NCI-H128 (cell line): ENCODE data around the gene RSBN1L.

Experiments
- DNase-seq: peaks from one replicate; lab custom pipeline; 2025; ENCODE audit not compliant: unreplicated experiment; lab: John Stamatoyannopoulos, UW

RSBN1L gene

DNA sequence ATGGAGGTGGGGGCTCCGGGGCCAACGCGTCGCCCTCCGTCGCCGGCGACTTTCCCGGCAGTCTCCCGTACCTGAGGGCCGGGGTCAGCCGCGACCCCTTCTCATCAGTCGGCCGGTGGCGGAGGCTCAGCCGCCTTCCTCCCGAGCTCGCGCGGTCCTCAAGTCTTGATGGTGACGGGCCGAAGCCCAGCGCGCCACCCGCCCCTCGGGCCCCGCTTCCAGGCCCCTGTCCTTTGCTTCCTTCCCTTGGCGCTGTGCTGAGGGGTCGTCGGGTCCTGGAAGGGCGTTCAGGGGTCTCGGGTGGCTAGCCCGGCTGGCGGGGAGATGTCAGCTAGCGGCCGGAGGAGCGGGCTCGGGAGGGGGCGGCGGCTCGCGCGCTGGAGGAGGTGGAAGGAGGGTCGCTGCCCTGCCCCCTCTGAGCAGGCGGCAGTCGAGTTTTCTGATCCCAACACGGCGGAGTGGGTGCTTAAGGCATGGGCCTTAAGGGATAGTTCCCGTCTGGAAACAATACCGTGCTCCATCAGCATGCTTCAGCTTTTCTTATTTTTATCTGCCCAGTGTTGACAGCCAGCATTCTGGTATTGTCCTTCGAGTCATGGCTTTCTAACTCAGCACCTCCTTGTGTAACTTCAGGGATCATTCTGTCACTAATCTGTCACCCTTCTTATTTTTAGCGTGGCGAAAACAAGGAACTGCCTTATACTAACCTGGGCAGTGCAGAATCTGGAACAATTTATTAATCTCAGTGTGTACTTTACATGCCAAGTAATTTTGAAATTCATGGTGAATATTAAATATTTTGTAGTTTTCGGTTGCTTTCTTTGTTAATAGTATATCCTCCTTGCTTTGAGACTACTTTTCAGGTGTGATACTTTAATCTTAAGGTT, 103.1 kb downstream of the RSBN1L start:
- no peak for DNase-seq

- DNase-seq: no peak
Observed at GRCh38 chr7:77800158-77800557, 103.9 kb downstream of the RSBN1L start.

DNA sequence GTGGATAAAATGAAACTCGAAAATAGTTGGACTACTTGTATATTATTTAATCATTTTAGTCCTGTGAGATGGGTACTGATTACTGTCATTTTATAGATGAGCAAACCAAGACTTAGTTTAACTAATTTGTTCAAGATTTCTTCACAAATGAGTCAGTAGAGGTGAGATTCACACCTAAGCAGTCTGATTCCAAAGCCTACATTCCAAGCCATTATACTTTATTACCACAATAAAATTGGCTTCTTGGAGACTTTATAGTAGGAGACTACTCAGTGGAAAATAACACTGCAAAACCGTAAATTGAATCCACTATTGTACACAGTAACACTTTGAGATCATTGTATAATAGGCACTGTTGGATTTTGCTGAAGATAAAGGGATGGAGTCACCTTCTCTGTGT, 104.5 kb downstream of the RSBN1L start:
- no peak for DNase-seq

GRCh38 chr7:77802557-77803405, 106.5 kb downstream of the RSBN1L start:
- no peak for DNase-seq

DNA sequence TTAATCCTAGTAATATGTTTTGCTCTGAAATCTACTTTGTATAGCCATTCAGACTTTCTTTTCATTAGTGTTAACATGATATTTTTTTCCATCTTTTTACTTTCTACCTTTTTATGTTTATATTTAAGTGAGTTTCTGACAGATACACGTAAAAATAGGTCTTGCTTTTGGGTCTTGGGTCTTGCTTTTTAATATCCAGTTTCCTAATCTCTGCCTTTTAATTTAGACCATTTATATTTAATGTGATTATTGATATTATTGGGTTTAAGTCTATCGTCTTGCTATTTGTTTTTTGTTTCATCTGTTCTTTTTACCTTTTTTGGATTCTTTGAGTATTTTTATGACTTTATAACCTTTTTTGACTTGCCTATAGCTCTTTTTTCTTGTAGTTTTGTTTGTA, 110.2 kb downstream of the RSBN1L start:
- DNase-seq: no peak

- no peak for DNase-seq
Observed at GRCh38 chr7:77808517-77808916, 112.3 kb downstream of the RSBN1L start.

DNA sequence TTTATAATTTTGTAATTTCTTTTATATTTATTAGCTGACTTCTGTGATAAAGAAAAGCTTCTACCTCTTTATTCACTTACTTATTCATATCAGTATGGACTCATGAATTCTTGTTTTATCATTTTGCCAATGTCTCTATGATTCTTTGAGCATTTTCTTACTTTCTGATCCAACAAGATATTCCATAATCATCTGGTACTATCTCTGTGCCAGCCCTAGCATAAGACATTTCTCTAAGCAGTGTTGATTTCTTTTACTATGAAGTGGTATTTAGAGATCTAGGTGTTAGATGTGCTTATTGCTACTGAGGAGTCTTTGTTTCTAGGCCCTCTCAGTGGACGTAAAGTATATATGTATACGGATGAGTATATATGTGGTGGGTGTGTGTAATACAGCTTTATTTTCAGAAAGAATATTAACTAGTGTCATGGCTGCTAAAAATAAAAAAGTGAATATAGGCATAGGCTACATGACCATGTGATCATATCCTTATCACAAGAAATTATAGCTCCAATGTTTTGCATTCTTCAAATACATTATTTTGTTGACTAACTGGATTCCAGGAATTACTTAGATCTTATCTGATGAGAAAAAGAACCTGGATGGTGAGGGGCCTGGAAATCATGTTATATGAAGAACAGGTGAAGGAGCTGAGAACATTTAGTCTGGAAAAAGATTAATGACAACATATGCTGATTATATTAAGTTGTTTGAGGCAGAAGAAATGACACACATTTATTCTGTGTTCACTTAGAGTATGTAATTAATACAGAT, 115.4 kb downstream of the RSBN1L start:
- DNase-seq: no peak

- no peak for DNase-seq
Observed at GRCh38 chr7:77812290-77812685, 116.0 kb downstream of the RSBN1L start.

DNA sequence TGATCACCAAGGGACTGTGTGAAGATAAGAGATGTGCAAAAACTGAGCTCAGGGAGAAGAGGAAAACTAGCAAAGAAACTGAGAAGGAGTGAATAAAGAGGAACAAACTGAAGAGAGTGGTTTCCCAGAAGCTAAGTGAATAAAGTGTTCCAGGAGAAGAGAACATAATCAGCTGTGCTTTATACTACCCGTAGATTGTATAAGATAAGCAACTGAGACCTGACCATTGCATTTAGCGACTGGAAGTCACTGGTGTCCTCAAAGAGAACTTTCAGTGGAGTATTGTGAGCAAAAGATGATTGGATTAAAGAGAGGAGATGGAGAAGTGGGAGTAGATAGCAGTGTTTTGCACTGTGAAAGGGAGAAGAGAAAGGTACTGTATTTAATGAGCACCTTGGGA, 116.9 kb downstream of the RSBN1L start:
- no peak for DNase-seq

DNA sequence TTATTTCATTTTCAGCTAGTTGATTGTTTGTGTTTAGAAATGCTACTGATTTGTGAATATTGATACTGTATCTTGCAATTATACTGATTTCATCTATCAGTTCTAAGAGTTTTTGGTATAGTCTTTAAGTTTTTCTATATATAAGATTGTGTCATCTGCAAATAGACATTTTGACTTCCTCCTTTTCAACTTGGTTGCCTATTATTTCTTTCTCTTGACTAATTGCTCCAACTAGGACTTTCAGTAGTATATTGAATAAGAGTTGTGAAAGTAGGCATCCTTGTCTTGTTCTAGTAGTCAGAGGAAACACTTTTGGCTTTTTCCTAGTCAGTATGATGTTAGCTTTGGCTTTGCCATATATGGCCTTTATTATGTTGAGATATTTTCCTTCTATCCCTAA, 122.8 kb downstream of the RSBN1L start:
- no peak for DNase-seq

DNA sequence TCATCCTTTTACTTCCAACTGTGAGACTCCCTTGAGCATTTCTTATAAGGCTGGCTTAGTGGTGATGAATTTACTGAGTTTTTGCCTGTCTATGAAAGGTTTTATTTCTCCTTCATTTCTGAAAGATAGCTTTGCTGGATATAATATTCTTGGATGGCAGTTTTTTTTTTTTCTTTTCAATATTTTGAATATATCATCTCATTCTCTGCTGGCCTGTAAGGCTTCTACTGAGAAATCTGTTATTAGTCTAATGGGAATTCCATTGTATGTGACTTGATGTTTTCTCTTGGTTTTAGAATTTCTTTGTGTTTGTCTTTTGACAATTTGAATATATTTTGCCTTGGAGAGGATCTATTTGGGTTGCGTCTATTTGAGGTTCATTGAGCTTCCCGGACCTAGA, 124.7 kb downstream of the RSBN1L start:
- no peak for DNase-seq

GRCh38 chr7:77822269-77822668, 126.0 kb downstream of the RSBN1L start:
- no peak for DNase-seq

DNA sequence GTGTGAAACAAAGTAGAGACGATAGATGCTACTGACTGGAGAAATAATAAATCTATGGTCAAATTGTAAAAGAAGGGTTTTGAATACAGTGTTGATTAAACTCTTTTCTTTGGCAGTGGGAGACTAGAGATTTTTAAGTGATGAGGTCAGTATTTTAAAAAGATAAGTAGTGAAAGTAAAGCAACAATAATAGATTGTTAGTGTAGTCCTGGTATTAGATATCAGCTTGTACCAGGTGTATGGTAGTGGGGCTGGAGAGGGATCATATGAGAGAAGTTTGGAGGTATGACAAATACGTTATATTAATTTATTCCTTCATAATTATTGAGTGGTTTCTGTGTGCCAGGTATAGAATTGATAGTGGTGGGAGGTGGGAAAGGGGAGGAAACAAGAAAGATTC, 127.5 kb downstream of the RSBN1L start:
- no peak for DNase-seq

GRCh38 chr7:77824636-77825035, 128.4 kb downstream of the RSBN1L start:
- no peak for DNase-seq

DNA sequence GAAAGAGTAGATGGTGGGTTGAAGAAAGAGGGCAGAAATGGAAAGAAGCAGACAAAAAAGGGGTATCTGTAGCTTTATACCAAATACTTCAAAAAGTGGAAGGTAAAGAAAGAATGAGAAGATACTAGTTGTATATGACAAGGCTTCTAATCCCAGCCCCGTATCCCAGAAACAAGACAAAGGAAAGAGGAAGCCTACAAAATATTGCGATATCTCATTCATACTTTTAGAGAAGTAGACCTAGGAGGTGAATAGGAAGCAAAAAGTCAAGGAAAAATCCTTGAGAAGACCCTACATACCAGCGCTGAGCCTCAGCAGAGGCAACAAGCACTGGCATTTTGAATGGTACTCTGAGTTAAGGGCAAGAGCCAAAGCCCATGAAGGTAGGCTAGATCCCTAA, 128.9 kb downstream of the RSBN1L start:
- no peak for DNase-seq

DNA sequence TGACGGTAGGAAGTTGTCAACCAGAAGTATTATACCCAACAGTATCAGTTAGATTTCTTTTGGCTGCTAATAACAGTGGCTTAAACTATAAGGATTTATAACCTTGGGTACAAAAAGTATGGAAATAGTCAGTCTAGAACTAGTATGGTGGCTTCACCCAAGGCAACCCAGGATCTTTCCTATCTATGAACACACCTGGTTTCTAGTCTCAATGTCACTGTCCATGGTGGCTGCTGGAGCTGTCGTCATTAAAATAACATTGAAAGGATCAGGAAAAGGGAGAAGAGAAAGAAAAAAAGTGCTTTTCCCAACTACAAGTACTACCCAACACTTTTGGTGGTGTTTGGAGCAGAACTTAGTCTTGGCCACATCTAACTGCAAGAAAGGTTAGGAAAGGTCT, 130.0 kb downstream of the RSBN1L start:
- no peak for DNase-seq

- DNase-seq: no peak
Observed at GRCh38 chr7:77827999-77828398, 131.7 kb downstream of the RSBN1L start.

DNA sequence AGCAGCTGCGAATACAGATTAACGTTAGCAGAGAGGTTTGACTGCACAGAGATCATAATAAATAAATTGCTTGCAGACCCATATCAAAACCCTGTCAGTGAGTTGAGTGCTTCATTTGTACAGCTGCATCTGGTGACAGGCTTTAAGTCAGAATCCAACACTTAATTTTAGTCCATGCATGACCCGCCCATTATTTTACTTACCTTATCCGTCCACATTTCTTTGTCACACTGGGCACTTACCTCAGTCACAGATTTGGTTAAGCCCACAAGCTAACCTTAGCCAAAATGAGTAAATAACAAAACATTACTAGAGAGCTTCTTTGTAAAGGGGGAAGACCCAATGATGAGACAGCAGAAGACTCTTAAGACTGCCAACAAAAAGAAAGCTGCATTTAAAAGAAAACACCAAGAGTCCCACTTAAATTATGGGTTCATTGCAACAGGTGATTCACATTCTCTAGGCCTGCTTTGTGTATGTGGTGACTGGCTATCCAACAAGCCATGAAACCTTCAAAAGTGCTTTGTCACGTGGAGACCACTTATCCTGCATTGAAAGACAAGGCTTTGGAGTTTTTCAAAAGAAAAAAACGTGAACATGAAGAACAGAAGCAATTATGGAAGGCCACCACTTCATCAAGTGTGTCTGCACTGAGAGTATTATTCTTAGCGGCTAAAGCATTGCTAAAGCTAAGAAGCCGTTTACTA, 134.5 kb downstream of the RSBN1L start:
- DNase-seq: no peak

DNA sequence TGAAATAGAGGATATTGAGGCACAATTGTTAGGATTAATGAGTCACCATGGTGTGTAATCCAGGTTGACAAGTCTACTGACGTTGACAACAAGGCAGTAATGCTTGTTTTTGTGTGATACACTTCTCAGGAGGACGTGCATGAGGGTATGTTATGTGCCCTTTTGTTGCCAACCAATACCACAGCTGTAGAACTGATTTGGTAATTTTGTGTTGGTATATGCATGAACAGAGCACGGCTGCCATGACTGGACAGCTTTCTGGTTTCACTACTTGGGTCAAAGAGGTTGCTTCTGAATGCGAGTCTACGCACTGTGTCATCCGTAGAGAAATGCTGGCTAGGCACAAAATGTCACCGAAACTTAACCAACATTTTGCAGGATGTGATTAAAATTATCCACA, 135.2 kb downstream of the RSBN1L start:
- no peak for DNase-seq

DNA sequence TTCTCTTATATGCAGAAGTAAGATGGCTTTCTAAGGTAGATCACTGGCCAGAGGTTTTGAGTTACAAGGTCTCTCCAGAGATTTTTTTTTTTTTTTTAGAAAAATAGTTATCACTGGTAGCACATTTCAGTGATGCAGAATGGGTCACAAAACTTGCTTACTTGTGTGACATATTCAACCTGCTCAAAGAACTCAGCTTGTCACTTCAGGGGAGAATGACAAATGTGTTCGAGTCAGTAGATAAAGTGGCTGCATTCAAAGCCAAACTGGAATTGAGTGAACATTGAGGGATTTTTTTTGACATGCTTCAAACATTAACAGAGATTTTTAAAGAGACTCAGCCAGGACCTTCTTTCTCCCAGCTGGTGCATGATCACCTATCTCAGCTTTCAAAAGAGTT, 135.7 kb downstream of the RSBN1L start:
- no peak for DNase-seq
